TTC549 (cell line): ENCODE measurements around the gene TUB.

Source experiments
- FAIRE-seq: peaks from 2 replicates; lab custom pipeline; 2012; peaks lifted over from hg19 to GRCh38; lab: Jason Lieb, UNC

The TUB gene, protein sequence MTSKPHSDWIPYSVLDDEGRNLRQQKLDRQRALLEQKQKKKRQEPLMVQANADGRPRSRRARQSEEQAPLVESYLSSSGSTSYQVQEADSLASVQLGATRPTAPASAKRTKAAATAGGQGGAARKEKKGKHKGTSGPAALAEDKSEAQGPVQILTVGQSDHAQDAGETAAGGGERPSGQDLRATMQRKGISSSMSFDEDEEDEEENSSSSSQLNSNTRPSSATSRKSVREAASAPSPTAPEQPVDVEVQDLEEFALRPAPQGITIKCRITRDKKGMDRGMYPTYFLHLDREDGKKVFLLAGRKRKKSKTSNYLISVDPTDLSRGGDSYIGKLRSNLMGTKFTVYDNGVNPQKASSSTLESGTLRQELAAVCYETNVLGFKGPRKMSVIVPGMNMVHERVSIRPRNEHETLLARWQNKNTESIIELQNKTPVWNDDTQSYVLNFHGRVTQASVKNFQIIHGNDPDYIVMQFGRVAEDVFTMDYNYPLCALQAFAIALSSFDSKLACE

DNA sequence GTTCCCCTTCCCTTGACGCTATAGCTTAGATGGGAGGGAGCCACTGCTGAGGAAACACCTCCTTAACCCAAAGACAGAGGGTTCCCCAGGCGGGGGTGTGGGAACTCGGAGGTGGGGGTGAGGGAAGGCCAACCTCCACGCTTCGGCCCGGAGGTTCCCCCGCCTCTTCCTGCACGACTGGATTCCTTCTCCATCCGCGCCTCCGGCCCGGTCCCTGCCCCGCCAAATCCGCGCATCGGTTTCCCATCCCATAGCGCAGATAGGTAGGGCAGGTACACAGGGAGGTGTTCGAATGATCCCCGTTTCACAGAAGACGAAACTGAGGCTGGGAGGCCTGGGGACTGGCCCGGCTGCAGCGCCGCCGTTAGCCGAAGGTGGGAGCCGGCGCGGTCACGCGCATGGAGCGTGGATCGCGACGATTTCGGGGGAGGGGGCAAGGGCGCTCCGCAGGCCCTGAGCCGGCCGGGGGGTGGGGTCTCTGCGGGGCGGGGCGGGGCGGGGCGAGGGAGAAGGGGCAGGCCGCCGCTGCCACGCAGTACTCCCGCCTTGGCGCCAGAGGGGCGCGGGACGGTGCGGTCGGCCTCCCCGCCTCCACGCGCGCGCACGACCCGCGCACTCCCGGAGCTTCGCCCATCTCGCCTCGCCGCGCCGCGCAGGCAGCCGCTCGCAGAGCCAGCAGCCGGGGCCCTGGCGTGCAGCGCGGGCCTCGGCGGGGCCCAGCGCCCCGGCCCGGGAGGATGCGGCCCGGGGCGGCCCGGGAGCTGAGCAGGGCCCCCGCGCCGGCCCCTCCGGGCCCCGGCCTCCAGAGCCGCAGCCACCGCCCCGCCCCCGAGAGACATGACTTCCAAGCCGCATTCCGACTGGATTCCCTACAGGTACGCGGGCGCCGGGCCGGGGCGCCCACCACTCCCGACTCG is at the start of gene TUB:
Gene TUB, plus strand, starts transcription at position 538 of the 917 bp plus-strand sequence. Its CDS starts 300 bp downstream, at position 838.
- FAIRE-seq = no peak

DNA sequence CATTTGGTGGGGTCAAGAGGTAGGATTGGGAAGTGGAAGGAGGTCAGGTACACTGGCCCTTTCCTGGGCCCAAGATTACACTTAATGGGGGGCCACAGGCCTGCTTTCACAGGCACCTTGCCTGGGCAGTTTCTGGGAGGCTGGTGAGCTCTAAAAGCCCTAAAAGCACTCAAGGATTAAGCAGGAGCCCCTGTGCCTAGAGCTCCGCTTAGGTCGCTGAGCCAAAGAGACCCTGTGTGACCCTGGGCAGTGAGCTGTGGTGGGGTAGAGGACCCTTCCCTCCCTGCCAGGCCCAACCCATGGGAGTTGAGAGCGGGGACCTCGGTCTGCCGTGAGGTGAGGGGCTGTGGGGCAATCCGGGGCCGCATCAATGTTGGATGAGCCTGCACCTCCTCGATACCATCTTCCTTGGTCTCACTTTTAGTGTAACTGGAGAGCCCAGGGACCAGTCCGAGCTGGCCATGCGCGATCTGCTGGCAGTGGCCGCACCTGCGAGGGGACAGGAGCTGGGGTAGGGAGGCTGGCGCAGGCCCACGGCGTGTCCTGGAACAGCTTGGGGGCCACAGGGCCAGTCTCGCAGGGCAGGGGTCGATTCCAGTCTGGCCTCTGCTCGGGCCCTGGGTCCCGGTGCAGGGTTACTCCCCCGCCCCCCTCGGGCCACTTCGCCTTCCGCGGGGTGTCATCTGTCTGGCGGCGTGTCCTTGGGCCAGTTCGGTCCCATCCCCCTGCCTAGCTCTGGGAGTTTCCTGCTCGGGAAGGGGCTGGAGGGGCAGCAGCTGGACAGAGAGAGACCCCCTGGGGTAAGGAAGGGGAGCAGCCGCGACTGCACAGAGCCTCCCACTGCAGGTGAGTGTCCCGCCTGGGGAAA is 49.5 kb upstream of the TUB start:
- no peak for FAIRE-seq

DNA sequence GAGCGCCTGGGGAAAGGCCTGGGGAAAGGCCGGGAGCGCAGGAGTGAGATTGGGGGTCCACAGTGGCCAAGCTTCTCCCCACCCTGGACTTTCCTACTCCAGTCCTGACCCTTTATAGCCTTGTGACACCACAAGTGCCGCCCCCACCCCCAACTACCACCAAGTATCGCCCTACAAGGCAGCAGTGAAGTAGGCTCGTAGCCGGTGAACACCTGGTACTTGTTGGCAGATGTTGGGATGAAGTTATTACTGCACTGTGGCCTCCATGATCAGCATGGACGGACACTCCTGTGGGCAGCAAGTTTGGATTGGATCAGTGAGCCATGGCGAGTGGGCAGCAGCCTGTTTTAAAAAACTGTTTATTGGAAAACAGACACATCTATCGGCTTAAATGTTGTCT is 48.9 kb upstream of the TUB start:
- FAIRE-seq = no peak

DNA sequence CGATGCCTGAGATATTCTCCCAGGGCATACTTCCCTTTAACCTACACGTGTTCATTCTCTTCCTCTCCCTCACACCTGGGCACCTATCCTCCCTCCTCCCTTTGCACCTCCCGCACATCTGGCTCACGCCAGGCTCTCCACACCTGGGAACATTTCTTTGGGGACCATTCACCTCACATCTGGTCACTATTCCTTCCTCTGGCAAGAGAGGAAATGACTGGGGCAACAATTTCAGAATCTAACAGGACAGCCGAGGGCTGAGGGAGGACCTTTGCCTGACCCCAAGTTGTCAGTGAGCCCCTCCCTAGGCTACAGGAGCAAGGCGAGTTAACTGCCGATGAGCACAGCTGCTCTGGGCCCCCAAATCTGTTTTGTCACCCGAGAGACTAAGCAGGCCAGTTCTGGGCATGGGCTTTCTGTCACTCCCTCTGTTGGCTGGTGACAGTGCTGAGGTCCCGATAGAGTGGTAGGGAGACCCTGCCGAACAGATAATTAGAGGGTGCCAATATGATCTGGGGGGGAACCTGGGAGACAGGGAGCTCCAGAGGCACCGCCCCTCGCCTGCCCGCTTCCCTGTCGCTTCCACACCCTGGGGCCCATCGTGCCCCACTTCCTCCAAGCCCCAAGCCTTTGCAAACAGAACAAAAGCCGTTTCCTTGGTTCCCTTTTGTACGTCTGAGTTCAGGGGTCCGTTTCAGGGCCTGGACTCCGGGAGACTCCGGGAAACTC is 48.3 kb upstream of the TUB start:
- FAIRE-seq = no peak

DNA sequence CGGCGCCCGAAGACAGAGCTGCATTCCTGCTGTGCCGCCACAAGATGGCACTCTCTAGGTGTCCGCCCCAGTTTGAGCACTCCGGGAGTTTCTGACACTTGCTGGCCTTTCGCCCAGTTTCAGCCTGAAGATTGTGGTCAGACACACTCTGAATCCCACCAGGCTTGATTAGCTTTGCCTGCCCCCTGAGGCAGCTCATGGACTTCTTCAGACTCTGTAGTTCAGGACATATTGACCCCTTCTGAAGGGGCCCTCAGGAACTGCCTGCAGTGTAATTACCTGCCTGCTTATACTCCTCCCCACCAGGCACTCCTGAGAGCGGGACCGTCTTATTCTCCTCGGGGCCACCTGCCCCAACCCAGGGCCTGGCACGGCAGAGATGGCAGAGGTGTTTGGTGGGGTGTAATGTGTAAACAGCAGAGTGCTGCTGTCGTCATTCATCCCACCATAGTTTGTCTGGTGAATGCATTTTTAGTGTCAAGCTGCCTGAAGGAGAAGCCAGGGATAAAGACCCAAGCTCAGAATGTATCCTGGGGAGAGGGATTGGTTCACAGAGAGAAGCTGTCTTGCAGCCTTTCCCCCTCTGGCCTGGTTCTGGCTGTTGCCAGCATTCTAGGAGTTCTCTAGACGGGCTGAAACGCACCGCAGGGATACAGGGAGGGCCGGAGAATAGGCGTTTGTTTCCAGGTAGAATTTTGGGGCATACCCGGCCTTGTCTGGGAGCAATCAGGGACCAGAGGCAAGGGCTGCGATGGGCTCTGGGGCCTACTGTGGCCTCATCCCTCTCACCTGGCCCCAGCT is 47.5 kb upstream of the TUB start:
- no peak for FAIRE-seq

DNA sequence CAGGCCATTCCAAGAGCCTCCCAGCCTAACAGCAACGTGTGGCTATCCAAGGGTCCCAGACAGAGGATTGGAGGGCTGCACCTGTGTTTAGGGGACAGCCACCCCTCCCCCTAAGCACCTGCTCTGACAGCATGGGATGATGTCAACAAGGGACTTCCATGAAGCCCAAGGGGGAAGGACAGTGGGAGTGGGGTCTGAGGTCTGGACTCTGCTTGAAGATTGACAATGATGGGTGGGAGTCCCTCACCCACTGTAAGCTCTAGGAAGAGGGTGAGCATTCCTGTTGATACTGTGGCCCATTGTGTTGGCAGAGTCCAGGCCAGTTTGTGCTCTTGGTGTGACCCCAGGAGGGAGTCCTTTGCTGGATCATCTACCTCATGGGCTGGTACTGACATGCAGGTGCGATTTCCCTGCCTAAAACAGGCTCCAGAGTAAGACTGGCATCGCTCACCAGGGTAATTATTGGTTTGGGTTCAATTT is 46.9 kb upstream of the TUB start:
- FAIRE-seq = no peak

DNA sequence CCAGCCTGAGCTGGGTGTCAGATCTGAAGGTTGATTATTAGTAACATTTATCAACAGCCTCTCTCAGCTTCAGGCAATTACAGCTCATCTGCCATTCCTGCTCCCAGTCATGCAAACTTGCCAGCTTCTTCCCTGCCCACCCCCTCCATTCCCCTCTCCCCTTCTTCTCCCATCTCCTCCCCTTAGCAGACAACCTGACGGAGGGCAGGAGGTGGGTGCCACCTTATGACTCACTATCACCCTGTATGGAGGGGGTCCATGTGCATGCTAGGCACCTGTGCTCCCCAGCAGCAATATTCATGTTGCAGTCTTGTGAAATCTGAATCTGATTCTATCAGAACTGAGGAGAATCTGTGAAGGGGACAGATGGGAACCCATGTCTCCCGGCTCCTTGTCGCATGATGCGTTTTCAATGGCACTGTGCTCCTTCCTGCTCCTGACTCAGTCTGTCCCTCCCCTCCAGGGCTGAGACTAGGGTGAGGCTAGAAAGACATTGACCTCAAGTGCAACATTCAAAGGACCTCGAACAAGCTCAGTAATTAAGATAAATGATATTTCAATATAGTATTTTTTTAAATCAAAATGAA is 46.3 kb upstream of the TUB start:
- FAIRE-seq = no peak

DNA sequence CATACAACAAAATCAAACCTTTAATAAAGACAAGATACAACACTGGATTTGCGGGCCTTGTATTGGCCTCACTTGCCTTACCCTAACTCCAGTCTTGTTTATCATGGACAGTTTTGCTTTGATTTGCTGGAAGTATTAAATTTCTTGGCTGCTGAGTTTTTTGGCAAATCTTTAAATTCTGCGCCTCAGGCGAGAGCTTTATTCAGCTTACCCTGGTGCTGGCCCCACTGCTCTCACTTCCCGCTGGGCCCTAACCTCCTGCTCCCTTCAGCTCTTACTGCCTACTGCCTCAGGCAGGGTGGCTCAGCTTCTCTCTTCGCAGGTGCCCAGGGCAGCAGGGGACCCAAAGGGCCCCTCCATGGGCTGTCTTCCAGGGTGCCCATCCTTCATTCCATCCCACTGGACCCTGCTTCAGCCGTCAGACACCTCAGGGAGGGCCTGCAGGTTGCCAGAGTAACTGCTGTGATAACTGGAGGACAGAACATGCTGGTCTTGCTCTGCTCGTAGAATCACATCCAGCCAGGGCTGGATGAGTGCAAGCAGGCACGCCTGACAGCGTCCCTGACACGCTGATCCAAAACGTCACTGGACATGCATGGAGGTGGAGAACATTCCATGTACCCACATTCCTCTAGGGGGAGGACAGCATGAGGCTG is 45.7 kb upstream of the TUB start:
- FAIRE-seq = no peak

DNA sequence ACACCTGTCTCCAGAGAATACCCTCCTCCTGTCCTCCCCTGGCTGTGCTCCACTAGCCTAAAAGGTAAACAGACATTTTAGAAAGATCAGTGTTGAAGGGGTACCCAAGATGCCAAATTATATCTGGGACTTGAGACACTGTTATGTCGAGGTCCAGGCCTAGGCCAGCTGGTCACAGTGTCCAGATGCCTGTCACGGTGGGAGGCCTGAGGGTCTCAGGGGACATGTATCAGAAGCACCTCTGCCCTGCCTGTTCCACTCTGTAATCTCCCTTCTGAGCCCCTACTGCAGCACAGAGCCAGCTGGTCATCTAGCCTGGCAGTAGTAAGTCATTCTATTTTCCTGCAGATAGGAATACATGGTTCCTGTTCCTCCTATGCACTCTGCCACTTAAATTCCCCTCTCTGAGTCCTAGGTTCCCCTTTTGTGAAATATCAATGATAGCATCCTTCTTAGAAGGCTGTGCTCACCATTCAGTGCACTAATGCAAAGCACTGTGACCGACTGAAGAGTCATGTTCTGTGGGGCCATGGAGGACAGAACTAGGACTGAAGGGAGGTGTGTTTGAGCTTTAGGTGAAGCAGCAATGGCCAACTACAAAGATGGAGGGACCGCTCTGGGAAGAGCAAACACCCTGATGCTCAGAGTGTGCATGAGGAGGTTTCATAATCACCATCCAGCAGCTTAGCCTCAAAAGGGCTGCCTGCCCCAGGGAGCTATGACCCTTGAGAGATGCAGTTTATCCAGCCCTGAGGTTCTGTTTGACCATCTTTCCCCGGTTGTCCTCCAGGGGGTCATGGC is 44.8 kb upstream of the TUB start:
- FAIRE-seq = no peak

DNA sequence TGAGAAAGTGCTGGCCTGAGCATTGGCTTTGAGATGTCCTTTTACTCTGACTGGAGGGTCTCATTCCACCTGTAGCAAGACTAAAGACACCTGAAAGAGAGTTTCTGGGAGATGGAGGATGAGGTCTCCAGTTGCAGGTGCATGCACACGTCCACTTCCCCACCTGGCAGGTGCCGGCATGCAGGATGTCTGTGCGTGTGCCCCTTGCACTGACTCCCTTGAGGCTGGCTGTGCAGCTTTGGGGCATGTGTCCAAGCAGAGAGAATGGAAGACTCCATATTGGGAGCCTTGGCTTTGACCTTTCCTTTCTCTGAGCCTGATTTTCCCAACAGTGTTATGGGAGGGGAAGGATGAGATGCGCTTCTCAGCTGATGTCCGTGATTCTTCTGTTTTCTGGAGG is 44.0 kb upstream of the TUB start:
- no peak for FAIRE-seq

DNA sequence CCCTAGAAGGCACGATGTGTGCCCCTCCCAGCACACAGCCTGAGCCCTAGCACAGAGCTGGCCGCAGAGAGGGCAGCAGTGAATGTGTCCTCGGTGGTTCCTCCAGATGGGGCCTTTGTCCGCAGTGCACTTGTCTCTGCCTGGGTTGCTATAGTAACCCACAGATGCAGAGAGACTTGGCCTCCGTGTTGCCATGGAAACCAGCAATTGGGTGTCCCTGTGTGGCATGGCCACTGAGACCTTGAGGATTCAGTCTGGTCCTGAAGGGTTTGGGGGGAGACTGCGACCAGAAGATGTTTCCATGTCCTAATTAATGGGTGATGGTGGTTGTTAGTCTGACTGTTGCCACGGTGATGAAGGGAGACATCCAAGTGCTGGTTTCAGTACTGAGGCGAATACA is 42.6 kb upstream of the TUB start:
- FAIRE-seq = no peak

DNA sequence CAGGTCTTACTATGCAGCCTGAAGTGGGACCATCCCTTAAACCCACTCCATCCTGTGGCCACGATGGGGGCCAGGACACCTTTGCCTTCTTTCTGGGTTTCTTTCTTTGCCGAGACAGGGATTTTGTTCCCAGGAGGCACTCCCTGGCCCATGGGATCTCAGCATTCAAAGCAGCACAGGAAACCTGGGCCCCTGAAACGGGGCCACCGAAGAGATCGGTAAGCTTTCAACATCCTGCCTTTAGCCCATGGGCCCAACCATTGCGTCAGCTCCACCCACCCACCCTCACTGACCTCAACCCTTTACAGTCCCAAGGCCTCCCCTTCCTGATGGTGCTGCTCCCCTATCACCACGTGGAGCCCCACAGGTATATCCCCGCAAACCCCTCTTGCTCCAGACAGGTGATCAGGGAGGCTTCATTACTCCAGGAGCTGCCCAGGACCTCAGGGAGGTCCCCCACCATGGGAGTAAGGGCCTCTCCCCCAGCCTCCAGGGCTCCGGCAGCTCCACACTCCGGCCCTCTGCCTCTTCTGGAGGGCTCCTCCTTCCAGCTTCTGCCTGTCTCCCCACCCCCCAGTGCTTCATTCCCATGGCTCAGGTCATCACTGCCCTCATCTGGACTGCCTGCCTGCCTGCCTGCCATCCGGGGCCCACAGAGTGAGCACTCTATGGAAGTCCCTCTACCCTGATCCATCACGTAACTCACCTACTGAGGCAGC is 42.0 kb upstream of the TUB start:
- no peak for FAIRE-seq

DNA sequence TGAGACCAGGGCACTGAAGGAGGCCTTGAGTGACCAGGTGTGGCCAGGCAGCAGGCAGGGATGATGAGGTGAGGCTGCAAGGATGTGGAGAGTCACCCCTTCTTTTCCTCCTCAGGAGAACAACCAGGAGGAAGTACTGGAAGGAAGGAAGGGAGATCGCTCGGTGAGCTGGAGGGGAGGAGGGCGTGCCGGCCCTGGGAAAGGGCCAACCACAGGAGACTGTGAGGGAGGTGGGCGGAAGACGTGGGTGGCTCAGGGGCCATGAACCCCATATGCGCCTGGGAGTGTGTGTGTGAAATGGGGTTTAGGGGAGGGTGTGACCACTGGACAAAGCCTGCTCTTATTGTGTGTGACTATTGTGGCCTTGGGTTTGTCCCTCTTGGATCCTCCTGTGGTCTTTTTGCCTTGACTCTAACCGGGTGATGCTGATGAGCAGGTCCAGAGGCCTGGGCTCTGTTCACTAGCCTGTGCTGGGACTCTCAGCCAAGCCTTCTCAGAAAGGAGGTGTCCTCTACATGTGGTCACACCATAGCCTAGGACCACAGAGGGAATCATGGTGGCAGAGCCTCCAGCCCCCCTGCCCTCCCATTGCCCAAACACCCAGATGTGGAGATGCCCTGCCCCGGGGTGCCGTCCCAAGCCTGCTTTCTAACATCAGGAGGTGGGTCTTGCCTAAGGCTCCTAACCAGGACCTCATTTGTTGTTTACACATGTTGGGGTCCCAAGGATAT is 41.3 kb upstream of the TUB start:
- no peak for FAIRE-seq

DNA sequence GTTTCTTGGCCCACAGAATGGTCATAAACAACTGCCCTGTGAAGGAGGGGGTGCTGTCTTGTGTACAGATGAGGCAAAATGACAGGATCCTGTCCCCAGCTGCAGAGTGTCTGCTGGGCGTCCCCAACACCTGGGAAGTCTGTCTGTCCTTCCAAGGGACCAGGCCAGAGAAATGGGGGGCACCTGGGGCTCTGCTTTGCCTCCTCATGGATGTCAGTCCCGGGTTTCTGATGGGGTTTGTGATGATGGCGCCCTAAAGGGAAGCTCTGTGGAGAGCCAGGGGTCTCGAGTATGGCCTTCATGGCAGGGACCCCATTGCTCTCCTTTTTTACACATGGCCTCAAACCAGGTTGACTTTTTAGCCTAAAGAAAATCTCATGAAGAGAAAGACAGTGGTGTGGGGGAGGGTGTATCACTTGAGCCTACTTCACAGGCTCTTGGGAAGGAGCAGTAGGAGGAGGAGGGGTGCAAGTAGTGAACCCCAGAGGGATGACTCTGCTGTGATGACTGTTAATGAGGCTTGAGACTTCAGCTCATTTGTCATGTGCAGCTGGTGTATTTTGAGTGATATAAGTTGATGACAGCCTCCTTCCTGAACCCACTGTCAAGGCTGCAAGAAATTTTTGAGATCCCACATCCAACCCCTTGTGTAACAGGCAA is 40.6 kb upstream of the TUB start:
- no peak for FAIRE-seq

DNA sequence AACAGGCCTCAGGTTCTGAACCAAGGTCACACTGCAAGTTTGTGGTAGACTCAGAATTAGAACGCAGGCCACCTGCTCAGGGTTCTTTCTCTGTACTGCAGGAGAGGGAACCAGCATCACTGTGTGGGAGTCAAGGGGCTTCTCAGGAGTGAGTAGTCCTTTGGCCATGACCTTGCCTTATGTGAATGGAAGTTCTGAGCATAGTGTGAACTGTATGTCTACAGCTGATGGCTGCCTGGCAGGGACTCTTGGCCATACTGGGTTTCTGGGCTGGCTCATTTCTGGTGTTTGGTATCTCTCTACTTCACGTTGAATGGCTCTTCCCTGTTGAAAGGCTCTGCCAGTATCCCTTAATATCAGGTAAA is 40.1 kb upstream of the TUB start:
- FAIRE-seq = no peak

DNA sequence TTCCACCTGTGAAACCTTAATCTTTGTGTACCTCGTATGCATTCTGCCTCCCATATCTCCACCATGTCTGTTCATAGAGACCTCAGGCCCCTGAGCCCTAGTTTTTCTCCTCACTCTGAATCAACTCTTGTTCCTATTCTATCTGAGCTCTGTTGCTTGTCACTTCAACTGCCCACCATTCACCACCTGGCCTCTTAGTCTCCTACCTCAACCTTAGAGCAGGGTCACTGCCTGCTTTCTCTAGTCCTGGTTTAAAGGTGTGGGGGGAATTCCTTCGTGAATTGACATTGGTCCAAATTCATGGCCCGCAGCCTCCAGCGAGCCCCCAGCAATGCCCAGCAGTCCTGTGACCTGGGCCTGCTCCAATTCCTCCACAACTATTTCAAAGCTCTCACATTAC is 39.4 kb upstream of the TUB start:
- no peak for FAIRE-seq

DNA sequence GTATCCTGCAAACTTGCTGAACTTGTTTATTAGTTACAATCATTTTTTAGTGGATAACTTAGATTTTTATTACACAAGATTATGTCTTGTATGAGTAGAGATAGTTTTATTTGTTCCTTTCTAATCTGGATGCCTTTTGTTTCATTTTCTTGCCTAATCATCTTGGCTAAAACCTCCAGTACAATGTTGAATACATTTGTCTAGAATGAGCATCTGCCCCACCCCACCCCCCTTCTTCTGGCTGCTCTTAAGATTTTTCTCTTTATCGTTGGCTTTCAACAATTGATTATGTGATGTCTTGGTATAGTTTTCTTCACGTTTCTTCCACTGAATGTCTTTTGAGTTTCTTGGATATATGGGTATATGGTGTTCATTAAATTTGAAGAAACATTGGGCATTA is 37.3 kb upstream of the TUB start:
- FAIRE-seq = no peak
